Endothelial cell of umbilical vein (primary cell): Measurements from ENCODE around the gene PRTN3.

Experiments used
- EZH2 ChIP-seq: IDR thresholded peaks from 2 replicates; pipeline ENCODE4 v1.6.1; 2012; ENCODE audit warnings: borderline replicate concordance, low read depth, mild to moderate bottlenecking, moderate library complexity, low read length, inconsistent platforms; ENCODE audit not compliant: severe bottlenecking
- GATA2 ChIP-seq: IDR thresholded peaks from 2 replicates; pipeline ENCODE4 v1.7.0; 2011; ENCODE audit warnings: low read depth, mild to moderate bottlenecking, moderate library complexity, mixed read lengths, low read length; ENCODE audit not compliant: insufficient read length, insufficient read depth
- JUN ChIP-seq: IDR thresholded peaks from 2 replicates; pipeline ENCODE4 v1.6.1; 2011; ENCODE audit warnings: borderline replicate concordance, low read depth; ENCODE audit not compliant: insufficient read length, insufficient read depth
- MAX ChIP-seq: IDR thresholded peaks from 2 replicates; pipeline ENCODE4 v1.6.1; 2011; ENCODE audit not compliant: insufficient read depth, insufficient read length
- POLR2A ChIP-seq: IDR thresholded peaks from 2 replicates; pipeline ENCODE4 v1.6.1; 2012; ENCODE audit warnings: low read depth, mild to moderate bottlenecking, control low read depth, low read length
- POLR2AphosphoS5 ChIP-seq: IDR thresholded peaks from 2 replicates; pipeline ENCODE4 v1.6.1; 2012; ENCODE audit warnings: low read depth, mild to moderate bottlenecking, control low read depth, low read length, moderate library complexity; ENCODE audit not compliant: insufficient read depth
- TF ChIP-seq, protein P1 (sequence below), 2 donors: IDR thresholded peaks; 1 replicate in 1 of 2; 2 replicates in 1 of 2; pipeline ENCODE4 v1.5.1; 2011; ENCODE audit warnings: low read length in 2 of 2, mild to moderate bottlenecking in 2 of 2, moderate library complexity in 2 of 2, control low read depth in 1 of 2, inconsistent platforms in 1 of 2, low read depth in 1 of 2; ENCODE audit not compliant: insufficient read depth in 1 of 2; ENCODE audit errors: extremely low read depth in 1 of 2

GRCh38 chr19:807627-808422 is 33.0 kb upstream of the PRTN3 start:
- TF ChIP-seq POLR2AphosphoS5 (no peak), POLR2A (no peak), JUN (no peak), MAX (no peak), EZH2 (no peak), GATA2 (no peak)
- TF ChIP-seq, protein P1, sequence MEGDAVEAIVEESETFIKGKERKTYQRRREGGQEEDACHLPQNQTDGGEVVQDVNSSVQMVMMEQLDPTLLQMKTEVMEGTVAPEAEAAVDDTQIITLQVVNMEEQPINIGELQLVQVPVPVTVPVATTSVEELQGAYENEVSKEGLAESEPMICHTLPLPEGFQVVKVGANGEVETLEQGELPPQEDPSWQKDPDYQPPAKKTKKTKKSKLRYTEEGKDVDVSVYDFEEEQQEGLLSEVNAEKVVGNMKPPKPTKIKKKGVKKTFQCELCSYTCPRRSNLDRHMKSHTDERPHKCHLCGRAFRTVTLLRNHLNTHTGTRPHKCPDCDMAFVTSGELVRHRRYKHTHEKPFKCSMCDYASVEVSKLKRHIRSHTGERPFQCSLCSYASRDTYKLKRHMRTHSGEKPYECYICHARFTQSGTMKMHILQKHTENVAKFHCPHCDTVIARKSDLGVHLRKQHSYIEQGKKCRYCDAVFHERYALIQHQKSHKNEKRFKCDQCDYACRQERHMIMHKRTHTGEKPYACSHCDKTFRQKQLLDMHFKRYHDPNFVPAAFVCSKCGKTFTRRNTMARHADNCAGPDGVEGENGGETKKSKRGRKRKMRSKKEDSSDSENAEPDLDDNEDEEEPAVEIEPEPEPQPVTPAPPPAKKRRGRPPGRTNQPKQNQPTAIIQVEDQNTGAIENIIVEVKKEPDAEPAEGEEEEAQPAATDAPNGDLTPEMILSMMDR (IDR thresholded peaks at IDR 0.05; ENCODE audit: extremely low read depth in 1 of 2, insufficient read depth in 1 of 2, low read depth in 1 of 2, low read length in 2 of 2), result no peak
